IPS-15b (cell line): ENCODE results near the gene CCDC27.

Source experiments
- H3K27me3 ChIP-seq: one replicate; pipeline ENCODE4 v1.6.1; 2013; ENCODE audit warnings: low read length; ENCODE audit not compliant: control insufficient read depth, insufficient read depth
- H3K36me3 ChIP-seq: one replicate; pipeline ENCODE4 v1.6.1; 2013; ENCODE audit warnings: low read length; ENCODE audit not compliant: control insufficient read depth, insufficient read depth
- H3K4me1 ChIP-seq: one replicate; pipeline ENCODE4 v1.6.1; 2013; ENCODE audit warnings: mild to moderate bottlenecking, low read length; ENCODE audit not compliant: control insufficient read depth, insufficient read depth
- H3K4me3 ChIP-seq: one replicate; pipeline ENCODE4 v1.5.1; 2013; ENCODE audit warnings: low read depth, low read length
- H3K9ac ChIP-seq: one replicate; pipeline ENCODE4 v1.6.1; 2013; ENCODE audit warnings: low read depth, mild to moderate bottlenecking, low read length
- H3K9me3 ChIP-seq: one replicate; pipeline ENCODE4 v1.6.1; 2013; ENCODE audit warnings: mild to moderate bottlenecking, low read length; ENCODE audit not compliant: control insufficient read depth, insufficient read depth

The CCDC27 gene

GRCh38 chr1:3733883-3734589 is 18.2 kb upstream of the CCDC27 start:
- peaks cover 27% of the 10 kb centered on the region for H3K36me3 ChIP-seq
- H3K9ac ChIP-seq, result no peak overlapping the region
- no peaks in the 10 kb centered on the region for H3K27me3 ChIP-seq
- no peaks in the 10 kb centered on the region for H3K9me3 ChIP-seq
- no peaks in the 10 kb centered on the region for H3K4me1 ChIP-seq
- H3K4me3 ChIP-seq, result no peak overlapping the region

- no peak overlapping the region for H3K9ac ChIP-seq
- peaks cover 27% of the 10 kb centered on the region for H3K36me3 ChIP-seq
- no peaks in the 10 kb centered on the region for H3K27me3 ChIP-seq
- H3K4me3 ChIP-seq, result no peak overlapping the region
- no peaks in the 10 kb centered on the region for H3K4me1 ChIP-seq
- H3K9me3 ChIP-seq, result no peaks in the 10 kb centered on the region
Observed at GRCh38 chr1:3734602-3735001, 17.6 kb upstream of the CCDC27 start.

GRCh38 chr1:3735027-3735681 is 17.1 kb upstream of the CCDC27 start:
- H3K4me3 ChIP-seq, result no peak overlapping the region
- H3K4me1 ChIP-seq, result no peaks in the 10 kb centered on the region
- H3K36me3 ChIP-seq, result peaks cover 32% of the 10 kb centered on the region
- no peak overlapping the region for H3K9ac ChIP-seq
- no peaks in the 10 kb centered on the region for H3K9me3 ChIP-seq
- no peaks in the 10 kb centered on the region for H3K27me3 ChIP-seq

GRCh38 chr1:3735688-3736087 is 16.6 kb upstream of the CCDC27 start:
- peaks cover 35% of the 10 kb centered on the region for H3K36me3 ChIP-seq
- H3K27me3 ChIP-seq, result no peaks in the 10 kb centered on the region
- H3K9me3 ChIP-seq, result no peaks in the 10 kb centered on the region
- no peak overlapping the region for H3K9ac ChIP-seq
- H3K4me3 ChIP-seq, result no peak overlapping the region
- H3K4me1 ChIP-seq, result no peaks in the 10 kb centered on the region

DNA sequence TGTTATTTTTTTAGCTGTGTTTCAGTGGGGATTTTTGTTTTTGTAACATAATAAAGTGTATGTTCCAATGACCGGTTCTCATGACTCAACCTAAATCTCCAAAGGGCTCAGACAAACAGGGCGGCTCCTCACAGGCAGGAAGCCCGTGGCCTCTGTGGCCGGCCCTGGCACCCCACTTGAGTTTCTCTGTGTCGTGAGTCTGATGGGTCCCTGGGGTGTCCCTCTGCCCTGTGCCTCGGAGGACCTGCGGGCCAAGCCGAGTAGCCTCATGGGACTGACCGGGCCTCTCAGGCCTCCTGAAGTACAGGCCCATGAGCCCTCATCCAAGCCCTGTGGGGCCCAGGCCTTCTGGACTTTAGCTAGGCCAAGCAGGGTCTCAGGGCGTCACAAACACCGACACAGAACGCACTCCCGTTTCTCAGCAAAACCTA is 16.1 kb upstream of the CCDC27 start:
- Histone ChIP-seq H3K9me3 (no peaks in the 10 kb centered on the region), H3K36me3 (peaks cover 37% of the 10 kb centered on the region), H3K9ac (no peak overlapping the region), H3K27me3 (no peaks in the 10 kb centered on the region), H3K4me3 (no peak overlapping the region), H3K4me1 (no peaks in the 10 kb centered on the region)

GRCh38 chr1:3736708-3737107 is 15.5 kb upstream of the CCDC27 start:
- Histone ChIP-seq H3K9ac (no peak overlapping the region), H3K36me3 (peaks cover 43% of the 10 kb centered on the region), H3K9me3 (no peaks in the 10 kb centered on the region), H3K4me3 (no peak overlapping the region), H3K4me1 (no peaks in the 10 kb centered on the region), H3K27me3 (no peaks in the 10 kb centered on the region)

GRCh38 chr1:3738943-3739342 is 13.3 kb upstream of the CCDC27 start:
- peaks cover 58% of the 10 kb centered on the region for H3K36me3 ChIP-seq
- H3K4me1 ChIP-seq, result no peaks in the 10 kb centered on the region
- no peaks in the 10 kb centered on the region for H3K27me3 ChIP-seq
- H3K9me3 ChIP-seq, result no peaks in the 10 kb centered on the region
- no peak overlapping the region for H3K4me3 ChIP-seq
- H3K9ac ChIP-seq, result no peak overlapping the region

GRCh38 chr1:3740042-3740441 is 12.2 kb upstream of the CCDC27 start:
- no peak overlapping the region for H3K4me3 ChIP-seq
- no peaks in the 10 kb centered on the region for H3K27me3 ChIP-seq
- H3K9ac ChIP-seq, result no peak overlapping the region
- H3K36me3 ChIP-seq, result peaks cover 53% of the 10 kb centered on the region
- H3K4me1 ChIP-seq, result peaks cover 1% of the 10 kb centered on the region
- no peaks in the 10 kb centered on the region for H3K9me3 ChIP-seq

DNA sequence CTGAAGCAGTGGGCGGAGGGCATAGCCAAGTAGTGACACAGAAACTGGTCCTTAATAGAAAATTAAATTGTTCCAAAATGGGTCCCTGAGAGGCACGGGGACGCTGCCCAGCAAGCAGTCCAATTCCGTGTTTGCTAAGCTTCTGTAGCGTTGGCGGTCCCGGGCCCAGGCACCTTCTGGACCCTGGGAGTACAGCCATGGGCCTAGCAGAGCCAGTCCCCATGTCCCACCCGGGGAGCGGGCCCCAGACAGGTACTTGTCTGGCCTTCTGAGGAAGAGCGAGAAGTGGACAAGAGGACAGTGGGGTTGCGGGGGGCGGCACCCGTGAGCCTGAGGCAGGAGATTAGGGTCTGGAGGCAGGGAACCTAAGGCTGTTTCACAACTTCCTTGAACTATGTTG is 11.5 kb upstream of the CCDC27 start:
- no peak overlapping the region for H3K9ac ChIP-seq
- H3K36me3 ChIP-seq, result peaks cover 56% of the 10 kb centered on the region
- no peaks in the 10 kb centered on the region for H3K27me3 ChIP-seq
- H3K9me3 ChIP-seq, result no peaks in the 10 kb centered on the region
- no peak overlapping the region for H3K4me3 ChIP-seq
- peaks cover 8% of the 10 kb centered on the region for H3K4me1 ChIP-seq

- Histone ChIP-seq H3K4me1 (peaks cover 10% of the 10 kb centered on the region), H3K9me3 (no peaks in the 10 kb centered on the region), H3K4me3 (no peak overlapping the region), H3K9ac (no peak overlapping the region), H3K36me3 (peaks cover 54% of the 10 kb centered on the region), H3K27me3 (no peaks in the 10 kb centered on the region)
Observed at GRCh38 chr1:3741566-3742438, 10.4 kb upstream of the CCDC27 start.

DNA sequence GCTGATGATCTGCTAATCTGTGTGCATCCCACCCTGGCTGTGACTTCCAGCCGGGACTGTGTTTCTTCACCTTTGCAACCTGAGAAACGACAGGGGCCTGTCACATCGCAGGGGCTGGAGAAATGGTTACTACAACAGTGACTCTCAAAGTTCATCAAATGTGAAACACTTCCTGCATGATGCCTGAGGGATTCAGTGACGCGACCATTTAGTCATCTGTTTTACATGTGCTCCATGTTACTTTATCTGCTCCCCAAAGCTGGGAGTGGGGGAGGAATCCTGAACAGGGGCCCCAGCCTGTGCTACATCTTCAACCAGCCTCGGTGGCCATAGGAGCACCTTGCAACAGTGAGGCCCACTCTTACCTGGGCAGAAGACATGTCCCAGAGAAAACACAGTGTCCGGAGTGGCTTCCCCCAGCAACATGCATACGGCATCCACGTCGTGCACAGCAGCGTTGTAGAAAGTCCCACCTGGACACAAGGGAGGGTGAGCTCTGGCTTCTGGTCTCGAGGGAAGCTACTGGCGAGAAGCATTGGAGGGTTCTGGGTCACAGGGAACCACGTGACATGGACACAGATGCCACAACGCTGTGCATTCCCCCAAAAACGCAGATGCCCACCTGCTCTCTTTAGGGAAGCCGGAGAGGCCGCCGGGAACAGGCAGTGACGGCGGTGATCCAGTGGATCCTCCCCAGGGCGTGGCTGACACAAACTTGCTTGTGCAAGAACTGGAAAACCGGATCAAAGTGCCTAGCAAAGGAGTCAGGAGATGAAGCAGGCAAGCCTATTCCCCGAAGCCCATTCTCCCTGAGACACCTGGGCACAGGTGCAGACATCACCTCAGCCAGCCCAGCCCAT is 9.6 kb upstream of the CCDC27 start:
- Histone ChIP-seq H3K4me1 (peaks cover 10% of the 10 kb centered on the region), H3K9me3 (no peaks in the 10 kb centered on the region), H3K36me3 (peaks cover 48% of the 10 kb centered on the region), H3K27me3 (no peaks in the 10 kb centered on the region), H3K9ac (no peak overlapping the region), H3K4me3 (no peak overlapping the region)
